ENCODE data around the gene PTPRH.
"Not testable (repeated sequence)": the region's sequence is repeated elsewhere in the genome, so short reads cannot be mapped to it uniquely, and the experiment has no call there.

The PTPRH gene

DNA sequence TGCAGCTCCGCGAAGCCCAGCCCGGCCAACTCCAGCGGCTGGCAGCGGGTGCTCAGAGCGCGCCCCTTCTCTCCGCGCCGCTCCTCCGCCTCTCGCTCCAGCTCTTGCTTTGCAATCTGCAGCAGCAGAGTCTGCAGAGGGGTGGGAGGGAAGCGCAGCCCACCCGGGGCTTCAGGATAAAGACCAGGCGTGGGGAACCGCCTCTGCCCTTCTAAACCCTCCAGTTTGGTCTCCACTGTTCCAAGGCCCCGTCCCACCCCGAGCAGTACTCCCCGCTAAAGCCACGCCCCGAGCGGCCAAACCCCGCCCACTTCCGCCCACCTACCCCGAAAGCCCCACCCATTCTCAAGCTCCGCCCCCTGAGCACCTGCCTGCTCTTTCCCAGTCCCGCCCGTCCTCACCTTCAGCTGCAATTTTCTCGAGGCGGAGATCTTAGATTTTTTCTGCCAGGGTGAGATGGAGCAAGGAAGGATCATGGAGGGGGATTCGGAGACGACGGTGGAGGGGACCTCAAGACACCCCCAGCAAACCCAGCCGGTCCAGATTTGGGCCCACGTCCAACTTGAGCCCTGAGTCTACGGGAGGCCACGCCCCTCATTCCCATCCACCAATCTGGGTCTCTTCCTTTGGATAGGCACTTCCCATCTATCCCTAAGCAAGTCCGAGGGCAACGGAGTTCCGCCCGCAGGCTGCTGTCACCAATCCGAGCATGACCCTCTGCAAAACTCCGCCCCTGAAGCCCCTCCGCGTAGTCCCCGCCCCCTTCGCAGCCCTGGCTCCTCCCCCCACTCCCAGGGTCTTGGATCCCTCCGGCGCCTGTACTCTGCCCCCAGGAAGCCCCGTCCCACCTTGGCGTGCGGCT, 52.9 kb downstream of the PTPRH start:
- DNase-seq = no peak

DNA sequence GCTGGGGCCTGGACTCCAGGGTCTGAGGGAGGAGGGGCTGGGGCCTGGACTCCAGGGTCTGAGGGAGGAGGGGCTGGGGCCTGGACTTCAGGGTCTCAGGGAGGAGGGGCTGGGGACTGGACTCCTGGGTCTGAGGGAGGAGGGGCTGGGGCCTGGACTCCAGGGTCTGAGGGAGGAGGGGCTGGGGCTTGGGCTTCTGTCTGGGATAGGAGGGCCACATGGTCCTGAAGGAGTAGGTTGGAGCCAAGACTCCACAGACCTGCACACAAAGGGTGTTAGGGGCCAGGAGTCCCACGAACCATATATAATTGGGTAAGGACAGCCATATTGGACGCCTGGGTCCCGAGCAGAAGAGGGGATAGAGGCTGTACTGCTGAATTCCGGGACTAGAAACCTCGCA, 53.5 kb downstream of the PTPRH start:
- DNase-seq = not testable (repeated sequence)

DNA sequence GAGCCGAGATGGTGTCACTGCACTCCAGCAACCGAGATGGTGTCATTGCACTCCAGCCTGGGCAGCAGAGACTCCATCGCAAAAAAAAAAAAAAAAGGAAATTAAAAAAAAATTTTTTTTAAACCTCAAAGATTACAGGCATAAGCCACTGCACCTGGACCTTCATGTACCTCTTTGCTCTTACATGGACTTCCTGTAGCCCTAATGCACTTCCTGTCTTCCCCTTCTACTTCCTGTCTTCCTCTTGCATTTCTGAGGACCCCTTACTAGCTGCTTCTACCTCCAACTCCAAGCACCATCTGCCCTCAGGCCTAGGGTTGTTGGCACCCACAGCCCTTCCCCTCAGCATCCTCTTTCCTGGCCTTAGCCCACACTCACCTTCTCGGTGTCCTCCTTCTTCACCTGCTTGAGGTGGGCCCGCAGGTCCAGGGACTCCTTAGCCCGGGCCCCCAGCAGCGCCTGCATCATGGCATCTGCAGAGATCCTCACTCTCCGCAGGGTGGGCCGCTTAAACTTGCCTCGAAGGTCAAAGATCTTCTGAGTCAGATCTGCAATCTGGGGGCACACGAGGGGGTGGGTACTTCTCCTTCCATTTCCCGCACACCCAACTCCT, 55.5 kb downstream of the PTPRH start:
- no peak for DNase-seq

DNA sequence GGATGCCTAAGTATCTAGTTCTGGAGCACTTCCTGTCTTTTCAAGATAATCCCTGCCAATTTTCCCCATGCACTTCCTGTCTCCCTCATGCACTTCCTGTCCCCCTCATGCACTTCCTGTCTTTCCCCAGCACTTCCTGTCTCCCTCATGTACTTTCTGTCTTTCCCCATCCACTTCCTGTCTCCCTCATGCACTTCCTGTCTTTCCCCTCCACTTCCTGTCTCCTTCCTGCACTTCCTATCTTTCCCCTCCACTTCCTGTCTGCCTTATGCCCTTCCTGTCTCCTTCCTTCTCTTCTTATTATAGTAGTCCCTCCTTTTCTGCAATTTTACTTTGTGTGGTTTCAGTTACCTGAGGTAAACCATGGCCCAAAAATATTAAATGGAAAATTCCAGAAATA, 57.3 kb downstream of the PTPRH start:
- no peak for DNase-seq

DNA sequence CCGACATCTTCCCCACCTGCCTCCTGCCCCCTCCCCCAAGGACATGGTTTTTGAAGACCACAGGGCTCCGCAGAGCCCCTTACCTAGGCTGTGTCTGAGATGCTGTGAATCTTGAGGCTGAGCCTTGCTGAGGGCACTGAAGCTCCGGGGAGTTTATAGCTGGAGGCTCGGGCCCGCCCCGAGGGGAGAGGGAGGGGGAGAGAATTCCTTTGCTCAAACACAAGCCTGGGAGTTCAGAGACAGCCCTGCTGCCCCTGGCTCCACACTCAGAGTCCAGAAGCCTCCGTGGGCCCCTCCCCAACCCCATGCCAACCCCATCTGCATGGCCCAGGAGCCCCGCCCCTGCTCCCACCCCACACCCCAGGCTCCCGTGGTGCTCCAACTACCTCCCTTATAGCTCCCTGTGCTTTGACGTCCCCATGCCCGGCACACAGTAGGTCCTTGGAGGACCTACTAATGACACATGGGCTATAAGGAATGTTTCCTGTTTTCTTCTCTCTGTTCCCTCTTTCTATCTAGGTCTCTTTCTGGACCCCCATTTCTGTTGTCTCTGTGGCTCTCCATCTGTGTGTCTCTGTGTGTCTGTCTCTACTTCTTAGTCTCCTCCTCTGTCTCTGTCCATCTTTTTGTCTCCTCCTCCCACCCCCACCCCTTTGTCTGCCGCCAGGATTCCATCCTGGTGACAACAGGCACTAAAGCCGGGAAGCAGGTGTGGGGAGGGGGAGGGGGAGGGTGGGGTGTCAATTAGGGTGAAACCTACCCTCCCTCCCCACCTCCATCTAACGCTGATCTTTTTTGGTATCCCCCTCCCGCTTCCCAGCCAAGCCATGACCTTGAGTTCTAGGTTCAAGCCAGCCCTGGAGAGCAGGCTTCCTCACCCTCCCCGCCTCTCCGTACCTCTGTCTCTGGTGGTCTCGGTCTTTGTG, 60.0 kb downstream of the PTPRH start, which contains the start of gene TNNT1:
Gene TNNT1, minus strand, starts transcription at position 129 of the 926 bp plus-strand sequence. CDS start 2,049 bp downstream, outside the sequence.
- DNase-seq = no peak

DNA sequence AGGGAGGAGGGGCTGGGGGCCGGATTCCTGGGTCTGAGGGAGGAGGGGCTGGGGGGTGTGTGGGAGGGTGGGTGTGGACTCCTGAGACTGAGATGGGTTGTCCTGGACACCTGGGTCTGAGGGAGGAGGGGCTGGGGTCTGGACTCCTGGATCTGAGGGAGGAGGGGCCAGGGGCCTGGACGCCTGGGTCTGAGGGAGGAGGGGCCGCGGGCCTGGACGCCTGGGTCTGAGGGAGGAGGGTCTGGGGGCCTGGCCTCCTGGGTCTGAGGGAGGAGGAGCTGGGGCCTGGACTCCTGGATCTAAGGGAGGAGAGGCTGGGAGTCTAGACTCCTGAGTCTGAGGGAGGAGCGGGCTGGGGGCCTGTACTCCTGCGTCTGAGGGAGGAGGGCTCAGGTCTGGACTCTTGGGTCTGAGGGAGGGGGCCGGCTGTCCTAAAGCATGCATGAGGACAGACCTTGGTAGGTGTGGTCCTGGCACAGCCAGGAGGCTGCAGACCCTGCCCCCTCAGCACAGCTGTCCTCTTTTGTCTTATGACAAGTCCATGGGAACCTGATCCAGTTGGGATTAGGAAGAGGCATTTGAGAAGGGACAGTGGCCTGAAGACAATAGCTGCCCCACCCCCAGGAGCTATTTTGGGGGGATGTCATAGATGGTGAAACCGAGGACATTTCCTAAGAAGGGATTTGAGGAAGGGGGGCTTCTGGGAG, 61.6 kb downstream of the PTPRH start:
- peak; percentile 38 for DNase-seq

DNA sequence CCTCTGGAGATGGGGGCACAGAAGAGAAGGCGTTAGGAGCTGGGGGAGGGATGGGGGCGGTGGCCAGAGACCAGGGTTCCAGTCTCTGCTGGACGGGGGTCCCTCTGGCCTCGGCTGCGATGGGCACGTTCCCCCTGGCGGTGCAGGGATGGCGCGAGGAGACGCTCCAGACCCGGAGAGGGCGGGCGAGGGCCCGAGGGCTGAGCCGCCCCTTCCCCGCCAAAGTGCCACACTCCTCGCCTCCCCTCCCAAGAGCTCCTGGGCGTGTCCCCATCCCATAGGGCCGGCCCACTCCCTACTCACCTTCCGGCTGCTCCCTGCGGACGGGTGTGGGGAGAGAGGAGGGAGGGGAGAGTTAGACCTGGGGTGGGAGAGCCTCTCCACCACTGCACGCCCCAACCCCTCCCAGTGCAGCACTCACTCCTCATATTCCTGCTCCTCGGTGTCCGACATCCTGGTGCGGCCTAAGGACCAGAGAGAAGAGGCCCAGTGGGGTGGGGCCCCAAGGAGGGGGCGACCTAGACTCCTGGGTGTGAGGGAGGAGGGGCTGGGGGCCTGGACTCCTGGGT, 62.5 kb downstream of the PTPRH start:
- DNase-seq = peak; percentile 94

DNA sequence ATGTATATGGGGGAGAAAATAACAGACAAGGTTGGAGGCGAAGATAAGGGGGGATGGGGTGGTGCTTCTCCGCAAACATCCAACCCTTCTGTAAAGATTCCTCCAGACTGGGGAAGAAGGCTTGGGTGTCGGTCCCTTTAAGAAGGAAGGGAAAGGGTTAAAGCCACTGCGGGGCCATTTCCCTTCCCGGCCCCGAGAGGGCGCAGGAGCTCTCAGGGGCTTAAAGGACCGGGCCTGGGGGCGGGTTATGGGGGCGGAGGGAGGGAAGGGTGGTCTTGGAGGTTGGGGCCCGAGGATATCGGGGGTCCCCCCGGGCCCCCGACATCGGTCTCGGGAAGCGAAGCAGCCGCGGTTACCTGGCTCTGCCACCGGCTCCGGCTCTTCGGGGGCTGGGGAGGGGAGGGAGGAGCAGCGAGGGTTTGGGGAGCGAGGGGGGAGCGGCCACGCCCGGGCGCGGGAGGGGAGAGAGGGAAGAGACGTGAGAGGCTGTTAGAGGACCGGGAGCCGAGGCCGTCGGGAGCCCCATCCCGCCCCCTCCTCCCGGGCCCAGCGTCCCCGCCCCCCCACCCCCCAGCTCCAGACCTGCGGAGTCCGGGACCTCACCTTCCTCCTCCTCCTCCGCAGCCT, 63.1 kb downstream of the PTPRH start:
- peak; percentile 64 for DNase-seq

DNA sequence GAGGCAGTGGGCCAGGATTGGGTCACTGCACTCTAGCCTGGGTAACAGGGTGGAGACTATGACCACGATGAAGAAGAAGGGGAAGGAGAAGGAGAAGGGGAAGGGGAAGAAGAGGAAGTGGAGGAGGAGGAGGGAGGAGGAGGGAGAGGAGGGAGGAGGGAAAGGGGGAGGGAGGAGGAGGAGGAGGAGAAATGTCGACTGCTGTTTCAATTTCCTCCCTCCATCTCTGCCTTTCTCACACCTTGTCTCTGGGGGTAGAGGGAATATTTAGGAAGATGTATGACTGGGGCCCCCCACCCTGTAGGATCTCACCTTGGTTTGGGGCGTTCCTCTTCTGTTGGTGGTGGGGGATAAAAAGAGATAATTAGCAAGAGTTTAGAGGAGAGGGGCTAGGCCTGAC, 64.1 kb downstream of the PTPRH start:
- no peak for DNase-seq

DNA sequence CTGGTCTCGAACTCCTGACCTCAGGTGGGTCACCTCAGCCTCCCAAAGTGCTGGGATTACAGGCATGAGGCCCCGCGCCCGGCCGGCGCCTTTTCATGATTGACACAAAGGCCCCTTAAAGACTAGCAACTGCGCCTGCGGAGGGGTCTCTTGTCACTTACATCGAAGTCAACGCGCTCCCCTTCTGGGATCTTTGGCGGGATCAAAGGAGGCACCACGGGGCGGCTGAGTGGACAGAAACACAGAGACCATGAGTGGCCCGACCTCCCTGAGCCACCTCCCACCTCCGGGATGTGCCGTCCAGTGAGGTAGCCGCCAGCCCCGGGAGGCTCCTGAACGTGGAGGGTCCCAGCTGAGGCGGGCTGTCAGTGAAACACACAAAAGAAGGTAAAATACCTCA, 67.6 kb downstream of the PTPRH start:
- no peak for DNase-seq

DNA sequence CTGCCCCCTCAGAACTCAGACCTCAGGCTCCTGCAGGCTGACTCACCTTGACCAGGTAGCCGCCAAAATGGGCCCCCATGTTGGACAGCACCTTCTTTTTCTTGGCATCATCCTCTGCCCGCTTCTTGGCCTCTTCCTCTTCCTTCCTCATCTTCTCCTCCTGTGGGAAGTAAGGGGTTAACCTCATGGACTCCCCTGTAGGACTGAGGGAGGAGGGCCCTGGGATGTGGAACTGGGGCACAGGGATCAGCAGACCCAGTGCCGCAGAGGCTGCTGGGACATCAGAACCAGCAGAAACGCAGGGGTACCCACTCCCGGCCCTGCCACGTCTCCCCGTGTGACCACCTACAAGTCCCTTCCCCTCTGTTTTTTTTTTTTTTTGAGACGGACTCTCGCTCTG, 71.4 kb downstream of the PTPRH start:
- no peak for DNase-seq

DNA sequence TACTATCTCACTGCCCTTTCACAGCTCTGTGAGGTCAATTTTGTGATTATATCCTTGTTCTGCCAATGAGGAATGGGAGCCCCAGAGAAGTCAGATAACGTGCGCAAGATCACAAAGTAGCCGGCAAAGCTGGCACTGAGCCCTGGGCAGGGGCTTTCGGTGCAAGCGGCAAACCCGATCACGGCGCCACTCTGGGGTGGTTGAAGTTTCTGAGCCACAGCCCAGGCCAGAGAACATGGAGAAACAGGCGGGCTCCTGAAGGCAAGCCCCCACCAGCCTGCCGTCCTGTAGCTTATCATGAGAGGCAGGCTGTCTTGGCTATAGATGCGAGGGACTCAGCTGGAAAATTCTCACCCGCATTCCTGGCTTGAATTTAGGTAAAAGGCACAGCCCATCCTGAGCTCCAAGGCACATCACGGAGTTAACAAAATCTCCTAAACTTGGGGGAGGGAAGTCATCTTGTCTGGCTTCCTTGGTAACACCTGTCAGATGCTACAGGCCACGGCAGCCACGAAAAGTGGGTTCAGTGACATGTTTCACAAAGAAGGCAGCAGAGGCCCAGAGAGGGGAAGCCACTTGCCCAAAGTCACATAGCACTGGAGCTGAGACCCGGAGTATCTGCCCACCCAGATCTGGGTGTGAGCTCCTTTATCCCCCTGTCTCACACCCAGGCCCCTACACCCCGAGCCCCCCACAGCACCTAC, 72.8 kb downstream of the PTPRH start:
- DNase-seq = no peak

DNA sequence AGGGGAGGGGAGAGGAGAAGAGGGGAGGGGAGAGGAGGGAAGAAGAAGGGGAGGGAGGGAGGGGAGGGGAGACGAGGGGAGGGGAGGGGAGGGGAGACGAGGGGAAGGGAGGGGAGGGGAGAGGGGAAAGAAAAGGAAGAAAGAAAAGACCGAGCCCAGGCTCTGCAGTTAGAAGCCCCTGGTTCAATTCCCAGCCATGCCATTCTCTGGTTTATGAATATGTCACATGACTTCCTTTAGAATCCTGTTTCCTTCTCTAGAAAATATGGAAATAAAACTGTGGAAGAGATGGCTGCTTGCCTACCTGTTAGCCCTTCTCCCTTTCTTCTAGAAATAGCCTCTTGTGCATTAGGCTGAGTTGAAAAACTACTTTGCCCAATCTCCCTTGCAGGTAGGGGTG, 74.6 kb downstream of the PTPRH start:
- no peak for DNase-seq

DNA sequence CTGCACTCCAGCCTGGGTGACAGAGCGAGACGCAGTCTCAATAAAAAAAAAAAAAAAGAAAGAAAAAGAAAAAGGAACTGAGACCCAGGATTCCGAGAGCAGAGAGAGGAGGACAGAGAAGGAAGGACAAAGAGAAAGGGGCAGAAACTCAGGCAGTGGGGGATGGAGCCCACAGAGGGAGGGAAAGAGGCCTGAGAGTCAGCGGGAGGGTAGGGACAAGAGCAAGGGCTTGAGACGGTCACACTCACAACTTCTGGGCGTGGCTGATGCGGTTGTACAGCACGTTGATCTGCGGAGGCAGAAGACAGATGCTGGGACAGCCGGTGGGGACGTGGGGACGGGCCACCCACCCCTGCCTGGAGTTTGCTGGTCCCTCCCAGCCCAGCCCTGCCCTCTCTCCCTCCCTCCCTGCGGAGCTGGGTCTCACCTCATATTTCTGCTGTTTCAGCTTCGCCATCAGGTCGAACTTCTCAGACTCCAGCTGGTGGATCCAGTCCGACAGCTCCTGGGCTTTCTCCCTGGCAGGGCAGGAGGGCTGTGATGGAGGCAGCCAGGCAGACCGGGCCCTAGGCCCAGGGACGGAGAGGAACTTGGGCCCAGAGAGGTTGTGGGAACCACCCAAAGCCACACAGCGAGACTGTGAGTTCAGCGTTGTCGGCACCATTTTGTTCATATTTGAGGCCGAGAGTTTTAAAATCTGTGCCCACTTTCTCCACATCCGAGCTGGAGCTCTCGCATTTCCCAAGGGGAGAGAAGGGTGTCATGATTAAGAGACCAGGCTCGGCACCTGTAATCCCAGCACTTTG, 75.5 kb downstream of the PTPRH start:
- DNase-seq = no peak

DNA sequence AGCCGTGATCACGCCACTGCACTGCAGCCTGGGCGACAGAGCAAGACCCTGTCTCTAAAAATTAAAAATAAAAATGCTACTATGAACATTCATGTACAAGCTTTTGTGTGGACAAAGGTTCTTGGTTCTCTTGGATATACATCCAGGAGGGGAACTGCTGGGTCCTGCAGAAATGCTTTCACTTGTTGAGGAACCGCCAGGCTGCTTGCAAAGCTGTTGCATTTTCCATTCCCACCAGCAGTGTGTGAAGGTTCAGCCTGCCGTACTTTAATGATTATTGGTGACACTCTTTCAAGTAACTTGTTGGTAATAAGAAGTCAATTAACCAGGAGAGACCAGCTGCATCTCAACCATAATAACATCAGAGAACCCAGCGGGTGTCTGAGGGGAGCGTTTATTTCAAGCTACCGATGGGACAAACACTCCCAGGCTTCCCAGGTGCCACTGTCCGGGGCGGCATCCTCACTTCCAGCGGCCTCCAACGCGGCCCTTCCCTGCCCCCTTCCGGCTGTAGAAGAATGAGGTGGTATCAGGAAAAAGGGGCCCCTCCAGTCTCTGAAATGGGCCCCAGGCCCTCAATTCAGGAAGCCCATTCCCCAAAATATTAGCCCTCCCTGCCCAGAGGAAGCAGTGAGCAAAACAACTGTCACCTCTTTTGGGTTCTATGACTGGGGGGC, 76.7 kb downstream of the PTPRH start:
- no peak for DNase-seq

DNA sequence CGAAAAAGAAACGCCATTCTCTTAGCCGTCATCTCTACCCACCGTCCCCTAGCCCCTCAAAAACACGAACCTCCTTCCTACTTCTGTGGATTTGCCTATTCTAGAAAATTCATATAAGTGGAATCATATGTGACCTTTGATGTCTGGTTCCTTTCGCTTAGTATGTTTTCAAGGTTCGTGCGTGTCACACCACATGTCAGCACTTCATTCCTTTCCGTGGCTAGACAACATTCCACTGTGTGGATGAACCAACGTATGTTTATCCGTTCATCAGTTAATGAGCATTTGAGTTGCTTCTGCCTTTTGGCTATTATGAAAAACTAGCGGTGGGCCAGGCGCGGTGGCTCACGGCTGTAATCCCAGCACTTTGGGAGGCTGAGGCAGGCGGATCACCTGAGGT, 77.9 kb downstream of the PTPRH start:
- no peak for DNase-seq

All from NCI-H510A (cell line).